NCI-H748 (cell line): ENCODE data around the gene MTHFD2.
"Not testable (repeated sequence)": the region's sequence is repeated elsewhere in the genome, so short reads cannot be mapped to it uniquely, and the experiment has no call there.

Experiments used
- DNase-seq: peaks from one replicate; lab custom pipeline; 2025; ENCODE audit not compliant: unreplicated experiment; lab: John Stamatoyannopoulos, UW

The MTHFD2 gene

GRCh38 chr2:74226648-74227213, 28.3 kb downstream of the MTHFD2 start:
- no peak for DNase-seq

GRCh38 chr2:74227646-74228045, 29.2 kb downstream of the MTHFD2 start:
- no peak for DNase-seq

- DNase-seq, result no peak
These were observed 30.4 kb downstream of the MTHFD2 start for GRCh38 chr2:74228772-74229171.

GRCh38 chr2:74229865-74230264, 31.4 kb downstream of the MTHFD2 start:
- not testable (repeated sequence) for DNase-seq

- no peak for DNase-seq
These were observed 34.0 kb downstream of the MTHFD2 start for GRCh38 chr2:74232426-74232825.

- DNase-seq, result peak; percentile 63
These were observed 35.2 kb downstream of the MTHFD2 start for GRCh38 chr2:74233648-74234047.

GRCh38 chr2:74235041-74235440, 36.6 kb downstream of the MTHFD2 start:
- DNase-seq, result no peak

- no peak for DNase-seq
These were observed 40.5 kb downstream of the MTHFD2 start for GRCh38 chr2:74238879-74239278.

GRCh38 chr2:74239346-74239745, 40.9 kb downstream of the MTHFD2 start:
- DNase-seq, result no peak

GRCh38 chr2:74242354-74243071, 44.1 kb downstream of the MTHFD2 start:
- DNase-seq, result no peak

GRCh38 chr2:74244286-74244685, 45.9 kb downstream of the MTHFD2 start:
- no peak for DNase-seq

- no peak for DNase-seq
These were observed 48.2 kb downstream of the MTHFD2 start for GRCh38 chr2:74246496-74247195.

GRCh38 chr2:74249406-74250122, 51.1 kb downstream of the MTHFD2 start:
- no peak for DNase-seq

- peak; percentile 47 for DNase-seq
These were observed 51.8 kb downstream of the MTHFD2 start for GRCh38 chr2:74250189-74250631.

GRCh38 chr2:74252036-74252435, 53.6 kb downstream of the MTHFD2 start:
- DNase-seq, result no peak

- no peak for DNase-seq
These were observed 54.4 kb downstream of the MTHFD2 start for GRCh38 chr2:74252862-74253261.

- no peak for DNase-seq
These were observed 55.0 kb downstream of the MTHFD2 start for GRCh38 chr2:74253306-74253970.

GRCh38 chr2:74253971-74254310, 55.5 kb downstream of the MTHFD2 start:
- no peak for DNase-seq

GRCh38 chr2:74255660-74256213, 57.3 kb downstream of the MTHFD2 start:
- DNase-seq, result no peak

- no peak for DNase-seq
These were observed 60.8 kb downstream of the MTHFD2 start for GRCh38 chr2:74259191-74259590.

GRCh38 chr2:74259733-74260132, 61.3 kb downstream of the MTHFD2 start:
- no peak for DNase-seq
